VCaP (cell line): Measurements from ENCODE around the gene FSTL3.

Experiments
- H3K27ac ChIP-seq: fragments of 450-650 bp; 2 replicates; pipeline ENCODE4 v1.5.1; 2017
- CTCF ChIP-seq: fragments of 450-650 bp; conservative IDR thresholded peaks from 2 replicates; pipeline ENCODE4 v1.5.1; 2017; ENCODE audit warnings: mild to moderate bottlenecking, moderate library complexity

FSTL3 gene

GRCh38 chr19:677601-678436 is 1.6 kb downstream of the FSTL3 start:
- H3K27ac ChIP-seq, result no peak overlapping the region
- TF ChIP-seq CTCF, result no peak

- TF ChIP-seq CTCF, result no peak
- peak overlapping the region; percentile 95; the same call in 1 of the 2 replicates for H3K27ac ChIP-seq
Measured at GRCh38 chr19:678791-679388, 2.7 kb downstream of the FSTL3 start.

GRCh38 chr19:679418-680286 is 3.5 kb downstream of the FSTL3 start:
- no peak for TF ChIP-seq CTCF
- H3K27ac ChIP-seq, result peak overlapping the region; percentile 95

GRCh38 chr19:680287-681028 is 4.3 kb downstream of the FSTL3 start:
- peak; percentile 73 for TF ChIP-seq CTCF
- H3K27ac ChIP-seq, result peak overlapping the region; percentile 95

- H3K27ac ChIP-seq, result peak overlapping the region; percentile 95
- TF ChIP-seq CTCF, result no peak
Measured at GRCh38 chr19:681029-682019, 5.1 kb downstream of the FSTL3 start.

- TF ChIP-seq CTCF, result no peak
- H3K27ac ChIP-seq, result no peak overlapping the region
Measured at GRCh38 chr19:682678-683320, 6.6 kb downstream of the FSTL3 start.
